Psoas muscle (tissue), 8 donors: Measurements from ENCODE around the gene PPP1R16B. TPM values are rescaled to one million over a fixed set of nuclear protein-coding genes. Genes with fewer than 3 reads are reported as not detected.

Experiments used
- ATAC-seq, 4 donors: fragments of 200-7000 bp; cut with Tn5 transposase; one replicate each; pipeline ENCODE4 v1.9.1; 2020; ENCODE audit warnings: moderate library complexity in 3 of 4, mild to moderate bottlenecking in 2 of 4
- DNase-seq, 2 donors: peaks; one replicate each; pipeline ENCODE4 v3.0.0-alpha.2; 2020
- H3K27ac ChIP-seq: fragments of 200-600 bp; one replicate; pipeline ENCODE4 v1.8.0; 2022
- H3K27me3 ChIP-seq, 3 donors: fragments of 200-600 bp in 1 of 3; one replicate each; pipeline versions ENCODE4 v1.6.1 to v1.8.0; 2013 to 2022; ENCODE audit warnings: low read length in 2 of 3, mild to moderate bottlenecking in 2 of 3, moderate library complexity in 1 of 3; ENCODE audit not compliant: insufficient read depth in 3 of 3
- H3K36me3 ChIP-seq, 2 donors: fragments of 200-600 bp in 1 of 2; one replicate each; pipeline versions ENCODE4 v1.6.1 to v1.8.0; 2013 to 2022; ENCODE audit warnings: low read depth in 1 of 2, mild to moderate bottlenecking in 1 of 2, moderate library complexity in 1 of 2; ENCODE audit not compliant: insufficient read depth in 1 of 2
- H3K4me1 ChIP-seq: fragments of 200-600 bp; one replicate; pipeline ENCODE4 v1.8.0; 2022
- H3K4me3 ChIP-seq: fragments of 200-600 bp; one replicate; pipeline ENCODE4 v1.8.0; 2022; ENCODE audit warnings: mild to moderate bottlenecking
- H3K9me3 ChIP-seq: fragments of 200-600 bp; one replicate; pipeline ENCODE4 v1.8.0; 2022
- WGBS, 3 donors: extraction: QIAGEN DNeasy Blood & Tissue Kit; methylation state at CpG; one replicate each; pipeline versions ENCODE4 v1.1.6 to v1.1.7; 2013; 5-methylcytosine and 5-hydroxymethylcytosine counted together
- intact Hi-C, 2 donors: fragments of 100-400 bp; cut with DNase I; formaldehyde crosslinking; loops; one replicate each; pipeline versions ENCODE4 v1.11.0 to v1.14.2; 2022
- polyA plus RNA-seq, 3 donors: library from polyadenylated mRNA; stranded (reverse); fragments of 200-250 nt; gene quantifications; one replicate each; pipeline ENCODE4 v1.2.3, GENCODE V29; 2013
- total RNA-seq, 4 donors: library from RNA; stranded (reverse); fragmentation: NEBNext Ultra II Directional in 2 of 4; extraction: Animal tissue kit (Norgen Biotek cat#: 25700) in 2 of 4; gene quantifications; one replicate each; pipeline versions ENCODE4 v1.2.1 to v1.2.4, GENCODE V29; 2021 to 2023
- TF ChIP-seq, protein P1 (sequence below): fragments of 200-600 bp; IDR thresholded peaks from one replicate; pipeline ENCODE4 v1.8.0; 2022; ENCODE audit warnings: antibody characterized with exemption
- donor health status: healthy with polysubstance abuse.
- donor health status: DM: no; HTN: no; CAD: no; lungs with moderate emphysema.
- donor health status: Bipolar disorder and iron deficiency.
- donor health status: healthy.
- donor health status: DM: yes; HTN: yes; CAD: no.
- donor health status: DM: no; HTN: no; CAD: no.
- donor health status: DM: no; HTN: no; CAD: no.
- donor health status: DM: yes; HTN: yes; CAD: no.

Gene PPP1R16B
- total and polyA plus RNA-seq, 7 donors = 1.6 to 5.2 (median 4.1) TPM

DNA sequence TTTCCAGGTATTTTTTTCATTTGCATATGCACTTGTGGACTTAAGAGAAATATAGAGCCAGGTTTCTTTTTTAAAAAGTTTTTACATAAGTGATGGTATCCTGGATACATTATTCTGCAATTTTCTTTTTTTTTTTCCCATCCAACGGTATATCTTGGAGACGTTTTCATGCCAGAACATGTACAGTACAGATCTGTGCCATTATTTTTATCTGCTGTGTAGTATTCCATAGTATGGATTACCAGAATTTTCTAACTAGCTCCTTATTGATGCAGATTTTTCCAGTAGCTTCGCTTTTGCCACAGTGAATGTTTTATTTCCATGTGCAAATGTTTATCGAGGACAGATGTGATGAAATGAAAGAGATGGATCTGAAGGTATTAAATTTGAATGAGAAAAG, 34.1 kb downstream of the PPP1R16B start:
- H3K4me3 ChIP-seq = no peak overlapping the region
- H3K27ac ChIP-seq = no peak overlapping the region
- H3K36me3 ChIP-seq = no peaks in the 10 kb centered on the region
- ATAC-seq = no peak
- no peaks in the 10 kb centered on the region for H3K4me1 ChIP-seq
- TF ChIP-seq, protein P1, sequence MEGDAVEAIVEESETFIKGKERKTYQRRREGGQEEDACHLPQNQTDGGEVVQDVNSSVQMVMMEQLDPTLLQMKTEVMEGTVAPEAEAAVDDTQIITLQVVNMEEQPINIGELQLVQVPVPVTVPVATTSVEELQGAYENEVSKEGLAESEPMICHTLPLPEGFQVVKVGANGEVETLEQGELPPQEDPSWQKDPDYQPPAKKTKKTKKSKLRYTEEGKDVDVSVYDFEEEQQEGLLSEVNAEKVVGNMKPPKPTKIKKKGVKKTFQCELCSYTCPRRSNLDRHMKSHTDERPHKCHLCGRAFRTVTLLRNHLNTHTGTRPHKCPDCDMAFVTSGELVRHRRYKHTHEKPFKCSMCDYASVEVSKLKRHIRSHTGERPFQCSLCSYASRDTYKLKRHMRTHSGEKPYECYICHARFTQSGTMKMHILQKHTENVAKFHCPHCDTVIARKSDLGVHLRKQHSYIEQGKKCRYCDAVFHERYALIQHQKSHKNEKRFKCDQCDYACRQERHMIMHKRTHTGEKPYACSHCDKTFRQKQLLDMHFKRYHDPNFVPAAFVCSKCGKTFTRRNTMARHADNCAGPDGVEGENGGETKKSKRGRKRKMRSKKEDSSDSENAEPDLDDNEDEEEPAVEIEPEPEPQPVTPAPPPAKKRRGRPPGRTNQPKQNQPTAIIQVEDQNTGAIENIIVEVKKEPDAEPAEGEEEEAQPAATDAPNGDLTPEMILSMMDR = no peak
- H3K27me3 ChIP-seq = peaks cover 0 to 3% (median 0%) of the 10 kb centered on the region in 3 donors
- 84 to 86% (median 84%) methylated on average over 4 of the region's 4 CpGs for WGBS, 3 donors
- no peaks in the 10 kb centered on the region for H3K9me3 ChIP-seq
- no peak for DNase-seq
- intact Hi-C loops = no loop called here

DNA sequence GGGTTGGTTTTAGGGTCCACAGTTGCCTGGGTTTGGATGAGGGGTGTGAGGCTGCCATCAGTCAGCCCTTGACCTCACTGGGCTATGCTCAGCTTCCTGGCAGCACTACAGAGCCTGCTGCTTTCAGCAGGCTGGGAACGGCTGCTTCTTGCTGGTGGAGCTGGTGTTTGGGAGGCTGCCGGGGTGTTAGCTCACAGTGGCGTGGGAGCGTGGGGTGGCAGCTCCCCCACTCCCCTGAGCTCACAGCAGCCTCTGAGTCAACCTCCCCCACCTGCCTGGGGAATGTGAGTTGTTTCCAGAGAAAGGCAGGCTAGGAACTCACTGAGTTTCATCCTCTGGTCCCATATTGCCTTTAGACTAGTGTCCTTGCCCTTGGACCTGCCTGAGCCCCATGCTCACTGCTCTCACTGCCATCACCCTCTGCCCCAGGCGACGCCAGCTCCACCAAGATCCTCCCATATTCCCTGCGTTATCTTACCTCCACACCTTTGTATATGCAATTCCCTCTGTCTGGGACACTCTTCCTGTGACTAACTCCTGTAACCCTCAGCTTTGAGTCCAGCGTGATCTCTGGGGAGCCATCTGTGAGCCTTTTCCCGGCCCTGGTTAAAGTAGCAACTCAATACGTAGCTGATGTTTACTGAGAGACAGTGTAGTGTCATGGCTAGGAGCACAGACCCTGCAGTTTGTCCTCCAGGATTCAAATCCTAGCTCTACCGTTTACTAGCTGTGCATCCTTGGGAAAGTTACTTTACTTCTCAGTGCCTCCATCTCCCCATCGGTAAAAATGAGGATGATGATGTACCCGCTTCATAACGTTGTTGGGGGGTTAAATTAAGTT, 34.8 kb downstream of the PPP1R16B start:
- Histone ChIP-seq H3K4me3 (no peak overlapping the region), H3K36me3 (no peaks in the 10 kb centered on the region), H3K27me3 (peaks cover 0 to 3% (median 0%) of the 10 kb centered on the region in 3 donors), H3K9me3 (no peaks in the 10 kb centered on the region), H3K27ac (no peak overlapping the region), H3K4me1 (no peaks in the 10 kb centered on the region)
- ATAC-seq (no peak), DNase-seq (no peak)
- TF ChIP-seq, protein P1 = no peak
- 61 to 65% (median 62%) methylated on average over 14 of the region's 14 CpGs for WGBS, 3 donors
- intact Hi-C loops = no loop called here

DNA sequence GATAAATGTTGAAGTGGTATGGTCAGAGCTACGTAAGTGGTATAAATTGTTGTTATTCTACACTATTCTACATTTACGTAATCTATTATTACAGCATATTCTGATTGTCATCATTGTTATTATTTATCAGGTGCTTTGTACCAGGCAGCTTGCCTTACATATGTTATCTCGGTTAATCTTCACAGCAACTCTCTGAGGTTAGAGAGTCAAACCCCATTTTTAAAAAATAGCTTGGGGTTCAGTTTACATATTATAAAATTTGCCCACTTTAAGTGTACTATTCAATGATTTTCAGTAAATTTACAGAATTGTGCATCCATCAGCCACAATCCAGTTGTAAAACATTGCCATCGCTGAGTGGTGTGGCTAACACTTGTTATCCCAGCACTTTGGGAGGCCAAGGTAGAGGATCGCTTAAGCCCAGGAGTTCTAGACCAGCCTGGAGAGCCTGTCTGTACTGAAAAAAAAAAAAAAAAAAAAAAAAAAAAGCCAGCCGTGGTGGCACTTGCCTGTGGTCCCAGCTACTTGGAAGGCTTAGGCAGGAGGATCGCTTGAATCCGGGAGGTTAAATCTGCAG, 35.5 kb downstream of the PPP1R16B start:
- peaks cover 0 to 3% (median 0%) of the 10 kb centered on the region in 3 donors for H3K27me3 ChIP-seq
- no peak overlapping the region for H3K4me3 ChIP-seq
- H3K4me1 ChIP-seq = no peaks in the 10 kb centered on the region
- ATAC-seq = no peak
- TF ChIP-seq, protein P1 = no peak
- intact Hi-C loops = no loop called here
- no peaks in the 10 kb centered on the region for H3K36me3 ChIP-seq
- H3K27ac ChIP-seq = no peak overlapping the region
- H3K9me3 ChIP-seq = no peaks in the 10 kb centered on the region
- 80 to 90% (median 87%) methylated on average over 8 of the region's 8 CpGs for WGBS, 3 donors
- no peak for DNase-seq

DNA sequence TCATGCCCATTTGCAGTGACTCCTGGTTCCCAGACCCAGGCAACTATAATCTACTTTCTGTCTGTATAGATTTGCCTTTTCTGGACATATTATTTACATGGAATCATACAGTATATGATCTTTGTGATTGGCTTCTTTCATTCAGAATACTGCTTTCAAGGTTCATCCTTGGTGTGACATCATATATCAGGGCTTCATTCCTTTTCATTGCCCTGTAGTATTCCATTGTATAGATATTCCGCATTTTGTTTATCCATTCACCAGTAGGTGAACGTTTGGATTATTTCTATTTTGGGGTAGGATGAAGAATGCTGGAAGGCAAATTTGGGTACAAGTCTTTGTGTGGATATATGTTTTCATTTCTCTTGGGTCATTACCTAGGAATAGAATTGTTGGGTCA, 36.1 kb downstream of the PPP1R16B start:
- ATAC-seq (no peak), DNase-seq (no peak)
- no peaks in the 10 kb centered on the region for H3K4me1 ChIP-seq
- H3K27ac ChIP-seq = no peak overlapping the region
- TF ChIP-seq, protein P1 = no peak
- H3K36me3 ChIP-seq = no peaks in the 10 kb centered on the region
- WGBS, 3 donors = 27 to 53% (median 50%) methylated on average over 2 of the region's 2 CpGs
- no peaks in the 10 kb centered on the region for H3K9me3 ChIP-seq
- H3K27me3 ChIP-seq = peaks cover 0 to 3% (median 1%) of the 10 kb centered on the region in 3 donors
- no peak overlapping the region for H3K4me3 ChIP-seq
- intact Hi-C loops = no loop called here
